Ectodermal cell (in vitro differentiated cells): ENCODE results near the gene KCNK4.

Source experiments
- H3K27ac ChIP-seq: 2 replicates; pipeline ENCODE4 v1.7.0; 2013; ENCODE audit warnings: mild to moderate bottlenecking, low read depth, low read length; ENCODE audit not compliant: insufficient read depth, poor library complexity, severe bottlenecking
- H3K27me3 ChIP-seq: 2 replicates; pipeline ENCODE4 v1.7.0; 2013; ENCODE audit warnings: mild to moderate bottlenecking, low read length; ENCODE audit not compliant: insufficient read depth, control insufficient read depth, poor library complexity, severe bottlenecking
- H3K36me3 ChIP-seq: one replicate; pipeline ENCODE4 v1.7.0; 2013; ENCODE audit warnings: low read length; ENCODE audit not compliant: control insufficient read depth, insufficient read depth
- H3K4me1 ChIP-seq: one replicate; pipeline ENCODE4 v1.7.0; 2013; ENCODE audit warnings: low read length; ENCODE audit not compliant: control insufficient read depth, insufficient read depth
- H3K4me3 ChIP-seq: 2 replicates; pipeline ENCODE4 v1.7.0; 2013; ENCODE audit warnings: low read depth, low read length, control low read depth; ENCODE audit not compliant: insufficient read depth
- H3K9me3 ChIP-seq: 2 replicates; pipeline ENCODE4 v1.7.0; 2013; ENCODE audit warnings: mild to moderate bottlenecking, low read length, moderate library complexity; ENCODE audit not compliant: control insufficient read depth
- WGBS, 2 experiments: methylation state at CpG; one replicate each; pipeline ENCODE4 v1.1.7; 2013; ENCODE audit warnings: missing lambda C conversion rate in 2 of 2; 5-methylcytosine and 5-hydroxymethylcytosine counted together

Gene KCNK4

GRCh38 chr11:64339754-64340408, 48.8 kb downstream of the KCNK4 start, which contains the start of gene CCDC88B:
Gene CCDC88B, plus strand, starts transcription at chr11:64340204. Its CDS starts 63 bp downstream, at chr11:64340267.
- 88 to 91% methylated on average over 16 of the region's 16 CpGs for WGBS, 2 experiments
- H3K9me3 ChIP-seq, result no peaks in the 10 kb centered on the region
- peaks cover 13% of the 10 kb centered on the region for H3K4me1 ChIP-seq
- no peaks in the 10 kb centered on the region for H3K36me3 ChIP-seq
- peaks cover 8% of the 10 kb centered on the region for H3K27me3 ChIP-seq
- no peak within 1 kb of the TSS for H3K27ac ChIP-seq
- peak within 1 kb of the TSS; percentile 32 for H3K4me3 ChIP-seq

DNA sequence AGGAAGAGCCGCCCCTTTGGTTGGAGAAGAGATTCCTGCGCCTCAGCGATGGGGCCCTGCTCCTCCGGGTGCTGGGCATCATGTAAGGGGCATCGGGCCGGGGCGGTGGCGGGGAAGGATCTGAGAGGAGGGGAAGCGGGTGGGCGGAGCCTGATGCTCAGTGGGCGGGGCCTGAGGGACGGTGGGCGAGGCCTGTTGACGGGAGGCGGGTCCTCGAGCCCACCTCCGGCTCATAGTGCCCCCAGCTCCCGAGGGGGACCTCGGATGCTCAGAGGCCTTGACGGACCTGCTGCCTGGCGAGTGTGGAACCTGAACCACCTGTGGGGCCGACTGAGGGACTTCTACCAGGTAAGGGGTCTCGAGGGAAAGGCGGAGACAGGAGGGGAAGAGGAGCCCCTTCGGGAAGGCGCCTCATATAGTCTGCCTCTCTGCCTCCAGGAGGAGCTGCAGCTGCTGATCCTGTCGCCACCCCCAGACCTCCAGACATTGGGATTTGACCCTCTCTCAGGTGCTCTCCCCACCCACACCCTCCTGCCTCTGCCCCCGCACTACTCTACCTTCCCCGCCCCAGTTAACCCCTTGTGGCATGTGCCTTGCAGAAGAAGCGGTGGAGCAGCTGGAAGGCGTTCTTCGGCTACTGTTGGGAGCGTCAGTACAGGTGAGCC, 49.7 kb downstream of the KCNK4 start:
- H3K9me3 ChIP-seq, result no peaks in the 10 kb centered on the region
- 50 to 60% methylated on average over 33 of the region's 33 CpGs for WGBS, 2 experiments
- peaks cover 13% of the 10 kb centered on the region for H3K4me1 ChIP-seq
- H3K4me3 ChIP-seq, result peak overlapping the region; percentile 32
- H3K36me3 ChIP-seq, result no peaks in the 10 kb centered on the region
- peaks cover 8% of the 10 kb centered on the region for H3K27me3 ChIP-seq
- no peak overlapping the region for H3K27ac ChIP-seq

DNA sequence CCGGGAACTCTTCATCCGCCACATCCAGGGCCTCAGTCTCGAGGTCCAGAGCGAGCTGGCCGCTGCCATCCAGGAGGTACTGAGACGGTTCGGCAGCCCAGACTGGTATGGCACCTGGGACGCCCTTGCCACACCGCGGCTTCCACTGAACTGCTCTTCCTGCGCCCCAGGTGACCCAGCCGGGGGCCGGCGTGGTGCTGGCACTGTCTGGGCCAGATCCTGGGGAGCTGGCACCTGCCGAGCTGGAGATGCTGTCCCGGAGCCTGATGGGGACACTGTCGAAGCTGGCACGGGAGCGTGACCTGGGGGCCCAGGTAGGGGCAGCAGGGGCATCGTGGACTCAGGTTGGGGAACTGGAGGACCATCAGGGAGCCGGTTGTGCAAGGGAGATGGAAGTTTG, 50.3 kb downstream of the KCNK4 start:
- peaks cover 8% of the 10 kb centered on the region for H3K27me3 ChIP-seq
- H3K27ac ChIP-seq, result no peak overlapping the region
- no peak overlapping the region for H3K4me3 ChIP-seq
- H3K36me3 ChIP-seq, result no peaks in the 10 kb centered on the region
- no peaks in the 10 kb centered on the region for H3K9me3 ChIP-seq
- H3K4me1 ChIP-seq, result peaks cover 13% of the 10 kb centered on the region
- 92 to 94% methylated on average over 21 of the region's 21 CpGs for WGBS, 2 experiments

- H3K36me3 ChIP-seq, result no peaks in the 10 kb centered on the region
- WGBS, 2 experiments, result 23 to 25% methylated on average over 55 of the region's 55 CpGs
- H3K4me3 ChIP-seq, result peak overlapping the region; percentile 31
- peak overlapping the region; percentile 65 for H3K27ac ChIP-seq
- no peaks in the 10 kb centered on the region for H3K9me3 ChIP-seq
- H3K27me3 ChIP-seq, result peaks cover 8% of the 10 kb centered on the region
- peaks cover 13% of the 10 kb centered on the region for H3K4me1 ChIP-seq
Measured at GRCh38 chr11:64341851-64342791, 51.0 kb downstream of the KCNK4 start.

- Histone ChIP-seq H3K4me3 (peak overlapping the region; percentile 31), H3K4me1 (peaks cover 13% of the 10 kb centered on the region)
Measured at GRCh38 chr11:64342869-64343745, 52.0 kb downstream of the KCNK4 start.

GRCh38 chr11:64343767-64344559, 52.9 kb downstream of the KCNK4 start:
- 86% methylated on average over 18 of the region's 18 CpGs for WGBS, 2 experiments
- Histone ChIP-seq H3K27me3 (peaks cover 8% of the 10 kb centered on the region), H3K27ac (no peak overlapping the region)

More at GRCh38 chr11:64342869-64343745, 52.0 kb downstream of the KCNK4 start:
- 74 to 76% methylated on average over 29 of the region's 29 CpGs for WGBS, 2 experiments
- Histone ChIP-seq H3K9me3 (no peaks in the 10 kb centered on the region), H3K27me3 (peaks cover 8% of the 10 kb centered on the region), H3K27ac (no peak overlapping the region), H3K36me3 (no peaks in the 10 kb centered on the region)

DNA sequence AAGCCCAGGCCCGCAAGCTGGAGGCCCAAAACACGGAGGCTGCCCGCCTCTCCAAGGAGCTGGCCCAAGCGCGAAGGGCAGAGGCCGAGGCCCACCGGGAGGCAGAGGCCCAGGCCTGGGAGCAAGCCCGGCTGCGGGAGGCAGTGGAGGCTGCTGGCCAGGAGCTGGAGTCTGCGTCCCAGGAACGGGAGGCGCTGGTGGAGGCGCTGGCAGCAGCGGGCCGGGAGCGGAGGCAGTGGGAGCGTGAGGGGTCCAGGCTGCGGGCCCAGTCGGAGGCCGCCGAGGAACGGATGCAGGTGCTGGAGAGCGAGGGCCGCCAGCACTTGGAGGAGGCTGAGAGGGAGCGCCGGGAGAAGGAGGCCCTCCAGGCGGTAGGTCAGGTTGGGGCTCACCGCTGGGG, 53.7 kb downstream of the KCNK4 start:
- H3K9me3 ChIP-seq, result no peaks in the 10 kb centered on the region
- 96% methylated on average over 28 of the region's 28 CpGs for WGBS, 2 experiments
- H3K4me1 ChIP-seq, result peaks cover 13% of the 10 kb centered on the region
- H3K4me3 ChIP-seq, result no peak overlapping the region
- H3K36me3 ChIP-seq, result no peaks in the 10 kb centered on the region
- peaks cover 8% of the 10 kb centered on the region for H3K27me3 ChIP-seq
- H3K27ac ChIP-seq, result no peak overlapping the region

More at GRCh38 chr11:64343767-64344559, 52.9 kb downstream of the KCNK4 start:
- Histone ChIP-seq H3K9me3 (no peaks in the 10 kb centered on the region), H3K4me1 (peaks cover 13% of the 10 kb centered on the region), H3K36me3 (no peaks in the 10 kb centered on the region), H3K4me3 (no peak overlapping the region)

DNA sequence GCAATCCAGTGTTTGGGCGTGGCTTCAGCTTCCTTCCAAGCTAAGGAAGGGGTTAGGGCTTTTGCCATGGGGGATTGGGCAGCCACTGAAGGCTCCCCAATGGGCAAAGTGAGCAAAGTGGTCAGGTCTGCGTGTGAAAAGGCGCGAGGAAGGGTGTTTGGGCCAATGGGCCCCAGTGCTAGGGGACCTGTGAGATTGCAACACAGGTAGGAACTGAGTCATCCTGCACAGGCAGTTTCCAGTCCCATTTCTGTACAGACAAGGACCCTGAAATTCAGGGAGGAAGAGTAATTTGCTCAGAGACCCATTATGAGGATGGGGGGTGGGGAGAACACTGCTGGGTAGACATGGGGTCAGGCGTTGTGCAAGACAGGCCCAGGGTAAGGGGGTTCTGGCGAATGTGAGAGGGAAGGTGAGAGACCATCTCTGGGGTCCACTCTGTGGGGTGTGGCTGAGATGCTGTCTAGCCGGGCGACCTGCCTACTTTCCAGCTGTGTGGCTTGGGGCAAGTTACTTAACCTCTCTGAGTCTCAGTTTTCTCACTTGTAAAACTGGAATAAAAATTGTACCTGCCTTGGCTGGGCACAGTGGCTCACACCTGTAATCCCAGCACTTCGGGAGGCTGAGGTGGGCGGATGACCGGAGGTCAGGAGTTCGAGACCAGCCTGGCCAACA, 56.2 kb downstream of the KCNK4 start:
- H3K36me3 ChIP-seq, result no peaks in the 10 kb centered on the region
- peaks cover 10% of the 10 kb centered on the region for H3K4me1 ChIP-seq
- no peak overlapping the region for H3K27ac ChIP-seq
- H3K4me3 ChIP-seq, result no peak overlapping the region
- H3K27me3 ChIP-seq, result no peaks in the 10 kb centered on the region
- WGBS, 2 experiments, result 81 to 83% methylated on average over 12 of the region's 12 CpGs
- H3K9me3 ChIP-seq, result no peaks in the 10 kb centered on the region
